ENCODE results near the gene POC5.

POC5 gene

DNA sequence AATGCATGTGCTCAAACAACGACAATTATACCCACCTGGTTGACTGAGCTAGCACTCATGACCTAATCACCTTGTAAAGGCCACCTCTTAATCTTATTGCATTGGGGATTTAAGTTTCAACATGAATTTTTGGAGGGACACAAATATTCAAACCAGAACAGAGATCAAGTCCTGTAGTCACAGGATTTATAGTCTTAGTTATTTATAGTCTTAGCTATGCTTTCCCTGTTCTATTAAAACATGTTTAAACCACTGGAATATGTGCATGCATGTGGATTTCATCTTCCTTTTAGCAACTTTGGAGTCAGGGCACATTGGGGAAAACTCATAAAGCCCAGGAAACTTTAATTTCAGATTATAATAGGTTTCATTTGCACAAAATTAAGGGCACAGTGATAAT, 79.3 kb downstream of the POC5 start:
- no peaks in the 10 kb centered on the region for H3K27me3 ChIP-seq (ENCODE audit: low read depth)
- no peak overlapping the region for H3K4me3 ChIP-seq
- H3K9me3 ChIP-seq = no peaks in the 10 kb centered on the region
- no peaks in the 10 kb centered on the region for H3K36me3 ChIP-seq (replicated peaks)
- H3K4me1 ChIP-seq = no peaks in the 10 kb centered on the region
- no peak for DNase-seq (ENCODE audit: low spot score in 2 of 2)
- in situ Hi-C loops (cut with MboI; ENCODE audit: low sequenced_read_pairs) = no loop called here

- Histone ChIP-seq H3K36me3 (replicated peaks) (no peaks in the 10 kb centered on the region), H3K4me1 (no peaks in the 10 kb centered on the region), H3K27me3 (ENCODE audit: low read depth) (no peaks in the 10 kb centered on the region), H3K4me3 (no peak overlapping the region), H3K9me3 (no peaks in the 10 kb centered on the region)
- no peak for DNase-seq (ENCODE audit: low spot score in 2 of 2)
- in situ Hi-C loops (cut with MboI; ENCODE audit: low sequenced_read_pairs) = no loop called here
These were observed 84.9 kb downstream of the POC5 start for GRCh38 chr5:75632321-75632720.

DNA sequence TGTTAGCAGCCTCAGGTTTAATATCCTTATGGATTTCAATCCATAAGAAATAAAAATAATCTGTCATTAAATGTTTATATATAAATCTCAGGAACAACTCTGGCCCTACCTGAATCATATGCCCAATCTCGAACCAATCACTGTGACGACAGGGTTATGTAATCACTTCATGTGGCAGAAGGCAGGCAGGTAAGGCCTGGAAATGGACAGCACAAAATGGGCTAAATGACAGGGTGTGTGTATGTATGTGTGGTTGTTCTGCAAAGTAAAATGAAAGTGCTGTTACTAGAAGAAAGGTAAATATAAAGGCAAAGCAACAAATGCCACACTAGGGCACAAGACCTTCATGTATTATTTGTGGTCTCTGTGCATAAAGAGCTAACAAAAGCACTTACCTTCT, 86.4 kb downstream of the POC5 start:
- H3K36me3 ChIP-seq (replicated peaks) = no peaks in the 10 kb centered on the region
- no peaks in the 10 kb centered on the region for H3K27me3 ChIP-seq (ENCODE audit: low read depth)
- DNase-seq (ENCODE audit: low spot score in 2 of 2) = no peak
- no peak overlapping the region for H3K4me3 ChIP-seq
- no peaks in the 10 kb centered on the region for H3K9me3 ChIP-seq
- in situ Hi-C loops (cut with MboI; ENCODE audit: low sequenced_read_pairs) = no loop called here
- no peaks in the 10 kb centered on the region for H3K4me1 ChIP-seq

GRCh38 chr5:75627801-75628200, 89.4 kb downstream of the POC5 start:
- H3K4me1 ChIP-seq = no peaks in the 10 kb centered on the region
- in situ Hi-C loops (cut with MboI; ENCODE audit: low sequenced_read_pairs) = no loop called here
- H3K36me3 ChIP-seq (replicated peaks) = no peaks in the 10 kb centered on the region
- H3K9me3 ChIP-seq = no peaks in the 10 kb centered on the region
- H3K27me3 ChIP-seq (ENCODE audit: low read depth) = no peaks in the 10 kb centered on the region
- H3K4me3 ChIP-seq = no peak overlapping the region
- no peak for DNase-seq (ENCODE audit: low spot score in 2 of 2)

- H3K36me3 ChIP-seq (replicated peaks) = no peaks in the 10 kb centered on the region
- H3K9me3 ChIP-seq = no peaks in the 10 kb centered on the region
- in situ Hi-C loops (cut with MboI; ENCODE audit: low sequenced_read_pairs) = no loop called here
- no peak for DNase-seq (ENCODE audit: low spot score in 2 of 2)
- no peaks in the 10 kb centered on the region for H3K27me3 ChIP-seq (ENCODE audit: low read depth)
- no peak overlapping the region for H3K4me3 ChIP-seq
- H3K4me1 ChIP-seq = no peaks in the 10 kb centered on the region
These were observed 90.3 kb downstream of the POC5 start for GRCh38 chr5:75626959-75627358.
